Common myeloid progenitor, CD34-positive (primary cell): Measurements from ENCODE around the gene SELENOF. TPM values are rescaled to one million over a fixed set of nuclear protein-coding genes. Genes with fewer than 3 reads are reported as not detected.

Source experiments
- CTCF ChIA-PET: fragments of 350-600 bp; sonication (Branson Sonifier 250); formaldehyde crosslinking; loops from one replicate; lab custom pipeline; 2021; ENCODE audit warnings: antibody characterized with exemption; lab: Charles Lee
- POLR2A ChIA-PET: fragments of 350-600 bp; sonication (Branson Sonifier 250); formaldehyde crosslinking; loops from one replicate; lab custom pipeline; 2021; ENCODE audit warnings: antibody characterized with exemption; lab: Charles Lee
- DNase-seq, 3 donors: peaks; one replicate each; pipeline versions ENCODE4 v3.0.0 to v3.0.0-alpha.2; 2013
- H3K27ac ChIP-seq, 2 experiments: 1 replicate in 1 of 2; 2 replicates in 1 of 2; pipeline ENCODE4 v1.7.0; 2013; ENCODE audit warnings: inconsistent platforms in 2 of 2, low read length in 2 of 2, mild to moderate bottlenecking in 2 of 2, low read depth in 1 of 2, moderate library complexity in 1 of 2; ENCODE audit not compliant: severe bottlenecking in 2 of 2, insufficient read depth in 1 of 2, poor library complexity in 1 of 2
- H3K27me3 ChIP-seq, 5 experiments: replicated peaks in 2 of 5; 1 replicate in 3 of 5; 2 replicates in 2 of 5; pipeline versions ENCODE4 v1.6.1 to v1.7.0; 2013; ENCODE audit warnings: low read length in 4 of 5, mild to moderate bottlenecking in 2 of 5, moderate library complexity in 2 of 5, inconsistent platforms in 1 of 5; ENCODE audit not compliant: insufficient read depth in 5 of 5, control insufficient read depth in 4 of 5
- H3K36me3 ChIP-seq, 4 experiments: 1 replicate in 2 of 4; 2 replicates in 2 of 4; pipeline versions ENCODE4 v1.6.1 to v1.7.0; 2013; ENCODE audit warnings: low read length in 3 of 4, control low read depth in 1 of 4, mild to moderate bottlenecking in 1 of 4; ENCODE audit not compliant: control insufficient read depth in 4 of 4, insufficient read depth in 4 of 4
- H3K4me1 ChIP-seq, 4 experiments: 1 replicate in 3 of 4; 2 replicates in 1 of 4; pipeline versions ENCODE4 v1.6.1 to v1.7.1; 2013; ENCODE audit warnings: low read length in 3 of 4, mild to moderate bottlenecking in 3 of 4, control low read depth in 1 of 4, inconsistent platforms in 1 of 4, moderate library complexity in 1 of 4; ENCODE audit not compliant: control insufficient read depth in 4 of 4, insufficient read depth in 4 of 4; ENCODE audit errors: control extremely low read depth in 1 of 4
- H3K4me3 ChIP-seq, 7 experiments: 1 replicate in 4 of 7; 2 replicates in 3 of 7; pipeline versions ENCODE4 v1.5.1 to v1.7.0; 2013; ENCODE audit warnings: mild to moderate bottlenecking in 7 of 7, low read length in 6 of 7, moderate library complexity in 6 of 7, inconsistent platforms in 2 of 7, low read depth in 2 of 7, control low read depth in 1 of 7; ENCODE audit not compliant: insufficient read depth in 4 of 7, control insufficient read depth in 1 of 7; ENCODE audit errors: extremely low read depth in 1 of 7
- H3K9me3 ChIP-seq, 5 experiments: 1 replicate in 4 of 5; 2 replicates in 1 of 5; pipeline versions ENCODE4 v1.6.1 to v1.7.1; 2013; ENCODE audit warnings: low read length in 4 of 5, mild to moderate bottlenecking in 2 of 5, inconsistent platforms in 1 of 5, low read depth in 1 of 5, moderate library complexity in 1 of 5; ENCODE audit not compliant: control insufficient read depth in 4 of 5, insufficient read depth in 2 of 5; ENCODE audit errors: control extremely low read depth in 1 of 5
- WGBS: methylation state at CpG from one replicate; pipeline ENCODE4 v1.1.5; 2013; ENCODE audit not compliant: insufficient coverage; 5-methylcytosine and 5-hydroxymethylcytosine counted together
- polyA plus RNA-seq: library from polyadenylated mRNA; unstranded; fragments of 120-200 nt; gene quantifications from one replicate; pipeline ENCODE4 v1.2.1, GENCODE V29; 2013

SELENOF gene
- polyA plus RNA-seq = 206 TPM

- DNase-seq = peak; percentile 100
- no peaks in the 10 kb centered on the region for H3K9me3 ChIP-seq
- H3K27me3 ChIP-seq = no peaks in the 10 kb centered on the region
- CTCF ChIA-PET = interaction anchor here (1.1 to 1.2 kb wide), 2 partner anchors 10 to 17 kb away, joined by 4 to 6 read pairs; no protein-coding TSS in a partner anchor
- WGBS = 0% methylated on average over 29 of the region's 44 CpGs
- H3K36me3 ChIP-seq = peaks cover 0 to 7% (median 2%) of the 10 kb centered on the region in 4 experiments
- POLR2A ChIA-PET = interaction anchor here (0.9 to 1.0 kb wide), 2 partner anchors 10 to 168 kb away, joined by 3 read pairs; no protein-coding TSS in a partner anchor
- peak within 1 kb of the TSS; percentile 94 to 100 (median 100) for H3K4me3 ChIP-seq
- peaks cover 11 to 35% (median 27%) of the 10 kb centered on the region in 4 experiments for H3K4me1 ChIP-seq
- H3K27ac ChIP-seq = peak within 1 kb of the TSS; percentile 99
Observed at GRCh38 chr1:86913896-86914600, at the start of gene SELENOF. SELENOF (minus strand) TSS chr1:86914126; CDS start chr1:86914111, 15 bp downstream.

- no peak overlapping the region for H3K27ac ChIP-seq
- no peak overlapping the region for H3K4me3 ChIP-seq
- ChIA-PET CTCF (no interaction called here), POLR2A (no interaction called here)
- no peaks in the 10 kb centered on the region for H3K27me3 ChIP-seq
- no peaks in the 10 kb centered on the region for H3K9me3 ChIP-seq
- no peaks in the 10 kb centered on the region for H3K36me3 ChIP-seq
- no peak for DNase-seq
- no peaks in the 10 kb centered on the region for H3K4me1 ChIP-seq
Observed at GRCh38 chr1:86960548-86960947, 46.6 kb upstream of the SELENOF start.

- no peaks in the 10 kb centered on the region for H3K9me3 ChIP-seq
Observed at GRCh38 chr1:86957221-86957620, 43.3 kb upstream of the SELENOF start.

GRCh38 chr1:86956221-86956620, 42.3 kb upstream of the SELENOF start:
- no peak for DNase-seq
- Histone ChIP-seq H3K36me3 (no peaks in the 10 kb centered on the region), H3K9me3 (no peaks in the 10 kb centered on the region), H3K4me3 (no peak overlapping the region), H3K27me3 (no peaks in the 10 kb centered on the region), H3K4me1 (no peaks in the 10 kb centered on the region), H3K27ac (no peak overlapping the region)
- POLR2A ChIA-PET = no interaction called here
- CTCF ChIA-PET = interaction anchor here (1.7 kb wide), 1 partner anchor 9 kb away, joined by 11 read pairs; no protein-coding TSS in a partner anchor

More at GRCh38 chr1:86957221-86957620, 43.3 kb upstream of the SELENOF start:
- Histone ChIP-seq H3K36me3 (no peaks in the 10 kb centered on the region), H3K27ac (no peak overlapping the region), H3K4me3 (no peak overlapping the region), H3K4me1 (no peaks in the 10 kb centered on the region), H3K27me3 (no peaks in the 10 kb centered on the region)
- ChIA-PET POLR2A (no interaction called here), CTCF (interaction anchor here (0.7 kb wide), 1 partner anchor 232 kb away, joined by 3 read pairs; no protein-coding TSS in a partner anchor)
- no peak for DNase-seq

GRCh38 chr1:86955678-86956077, 41.8 kb upstream of the SELENOF start:
- POLR2A ChIA-PET = no interaction called here
- no peak overlapping the region for H3K27ac ChIP-seq
- H3K4me1 ChIP-seq = no peaks in the 10 kb centered on the region
- DNase-seq = no peak
- no peaks in the 10 kb centered on the region for H3K9me3 ChIP-seq
- H3K36me3 ChIP-seq = no peaks in the 10 kb centered on the region
- CTCF ChIA-PET = interaction anchor here (1.2 to 1.7 kb wide), 2 partner anchors 9 to 34 kb away, joined by 3 to 11 read pairs; no protein-coding TSS in a partner anchor
- H3K4me3 ChIP-seq = no peak overlapping the region
- H3K27me3 ChIP-seq = no peaks in the 10 kb centered on the region
- 94% methylated on average over 3 of the region's 3 CpGs for WGBS

GRCh38 chr1:86953167-86953566, 39.2 kb upstream of the SELENOF start:
- H3K27ac ChIP-seq = no peak overlapping the region
- CTCF ChIA-PET = no interaction called here
- H3K27me3 ChIP-seq = no peaks in the 10 kb centered on the region
- POLR2A ChIA-PET = no interaction called here
- H3K4me1 ChIP-seq = no peaks in the 10 kb centered on the region
- no peak overlapping the region for H3K4me3 ChIP-seq
- no peaks in the 10 kb centered on the region for H3K36me3 ChIP-seq
- WGBS = 100% methylated on average over 3 of the region's 3 CpGs
- no peak for DNase-seq
- H3K9me3 ChIP-seq = no peaks in the 10 kb centered on the region

GRCh38 chr1:86951430-86951829, 37.5 kb upstream of the SELENOF start:
- H3K4me3 ChIP-seq = no peak overlapping the region
- no peaks in the 10 kb centered on the region for H3K27me3 ChIP-seq
- H3K27ac ChIP-seq = no peak overlapping the region
- 100% methylated on average over 1 of the region's 1 CpG for WGBS
- H3K4me1 ChIP-seq = no peaks in the 10 kb centered on the region
- CTCF ChIA-PET = no interaction called here
- POLR2A ChIA-PET = no interaction called here
- no peaks in the 10 kb centered on the region for H3K36me3 ChIP-seq
- no peak for DNase-seq
- no peaks in the 10 kb centered on the region for H3K9me3 ChIP-seq
